Measurements from ENCODE around the gene ADH7.

ADH7 gene

GRCh38 chr4:99435154-99435553 lies at the start of gene ADH7:
Gene ADH7, minus strand, starts transcription at chr4:99435342. Its CDS starts 109 bp downstream, at chr4:99435233.
- no peak for DNase-seq (ENCODE audit: low read depth)

- no peak for DNase-seq (ENCODE audit: low read depth)
Observed at GRCh38 chr4:99483636-99484035, 48.5 kb upstream of the ADH7 start.

GRCh38 chr4:99473131-99473530 lies 38.0 kb upstream of the ADH7 start:
- no peak for DNase-seq (ENCODE audit: low read depth)

- DNase-seq (ENCODE audit: low read depth), result no peak
Observed at GRCh38 chr4:99471896-99472295, 36.8 kb upstream of the ADH7 start.

GRCh38 chr4:99471349-99471748 lies 36.2 kb upstream of the ADH7 start:
- DNase-seq (ENCODE audit: low read depth), result no peak

- DNase-seq (ENCODE audit: low read depth), result no peak
Observed at GRCh38 chr4:99468889-99469288, 33.7 kb upstream of the ADH7 start.

- DNase-seq (ENCODE audit: low read depth), result no peak
Observed at GRCh38 chr4:99467887-99468286, 32.7 kb upstream of the ADH7 start.

GRCh38 chr4:99463566-99463965 lies 28.4 kb upstream of the ADH7 start:
- no peak for DNase-seq (ENCODE audit: low read depth)

GRCh38 chr4:99462875-99463464 lies 27.8 kb upstream of the ADH7 start:
- DNase-seq (ENCODE audit: low read depth), result no peak

GRCh38 chr4:99461623-99462401 lies 26.7 kb upstream of the ADH7 start:
- no peak for DNase-seq (ENCODE audit: low read depth)

GRCh38 chr4:99459546-99460042 lies 24.5 kb upstream of the ADH7 start:
- DNase-seq (ENCODE audit: low read depth), result no peak

- no peak for DNase-seq (ENCODE audit: low read depth)
Observed at GRCh38 chr4:99458911-99459447, 23.8 kb upstream of the ADH7 start.

- no peak for DNase-seq (ENCODE audit: low read depth)
Observed at GRCh38 chr4:99457676-99458075, 22.5 kb upstream of the ADH7 start.

GRCh38 chr4:99457270-99457669 lies 22.1 kb upstream of the ADH7 start:
- no peak for DNase-seq (ENCODE audit: low read depth)

GRCh38 chr4:99447513-99447912 lies 12.4 kb upstream of the ADH7 start:
- no peak for DNase-seq (ENCODE audit: low read depth)

GRCh38 chr4:99447079-99447478 lies 11.9 kb upstream of the ADH7 start:
- DNase-seq (ENCODE audit: low read depth), result no peak

- DNase-seq (ENCODE audit: low read depth), result no peak
Observed at GRCh38 chr4:99438405-99438780, 3.3 kb upstream of the ADH7 start.

- DNase-seq (ENCODE audit: low read depth), result no peak
Observed at GRCh38 chr4:99437723-99438404, 2.7 kb upstream of the ADH7 start.

- DNase-seq (ENCODE audit: low read depth), result no peak
Observed at GRCh38 chr4:99436976-99437722, 2.0 kb upstream of the ADH7 start.

GRCh38 chr4:99436462-99436861 lies 1.3 kb upstream of the ADH7 start:
- DNase-seq (ENCODE audit: low read depth), result no peak

GRCh38 chr4:99430106-99430505 lies 5.0 kb downstream of the ADH7 start:
- no peak for DNase-seq (ENCODE audit: low read depth)

- no peak for DNase-seq (ENCODE audit: low read depth)
Observed at GRCh38 chr4:99417125-99417524, 18.0 kb downstream of the ADH7 start.
